IPS-18c (cell line): ENCODE results near the gene RPP25L.

ENCODE experiments used
- H3K4me3 ChIP-seq: 2 replicates; pipeline ENCODE4 v1.7.0; 2013; ENCODE audit warnings: low read depth, mild to moderate bottlenecking, low read length, moderate library complexity; ENCODE audit not compliant: insufficient read depth
- H3K9me3 ChIP-seq: one replicate; pipeline ENCODE4 v1.6.1; 2013; ENCODE audit warnings: mild to moderate bottlenecking, low read length, moderate library complexity; ENCODE audit not compliant: control insufficient read depth, insufficient read depth

RPP25L gene

GRCh38 chr9:34624475-34625185 lies 12.7 kb upstream of the RPP25L start:
- peak overlapping the region; percentile 43; the same call in 1 of the 2 replicates for H3K4me3 ChIP-seq

GRCh38 chr9:34623374-34624235 lies 11.7 kb upstream of the RPP25L start:
- peaks cover 2% of the 10 kb centered on the region for H3K9me3 ChIP-seq
- H3K4me3 ChIP-seq: no peak overlapping the region

More at GRCh38 chr9:34624475-34625185, 12.7 kb upstream of the RPP25L start:
- H3K9me3 ChIP-seq: peaks cover 2% of the 10 kb centered on the region

GRCh38 chr9:34620061-34620994 lies 8.4 kb upstream of the RPP25L start, which contains the start of gene DCTN3:
DCTN3 (minus strand) TSS chr9:34620495; CDS start chr9:34620464, 31 bp downstream.
- H3K4me3 ChIP-seq: peak within 1 kb of the TSS; percentile 73
- H3K9me3 ChIP-seq: peaks cover 2% of the 10 kb centered on the region

GRCh38 chr9:34615132-34615531 lies 3.2 kb upstream of the RPP25L start:
- Histone ChIP-seq H3K4me3 (no peak overlapping the region), H3K9me3 (no peaks in the 10 kb centered on the region)

GRCh38 chr9:34612788-34613390 lies 992 bp upstream of the RPP25L start:
- Histone ChIP-seq H3K4me3 (peak overlapping the region; percentile 90), H3K9me3 (no peaks in the 10 kb centered on the region)

- H3K9me3 ChIP-seq: no peaks in the 10 kb centered on the region
- peak overlapping the region; percentile 90 for H3K4me3 ChIP-seq
Measured at GRCh38 chr9:34611251-34611810, 566 bp downstream of the RPP25L start.

- H3K4me3 ChIP-seq: peak overlapping the region; percentile 90; the same call in 1 of the 2 replicates
- no peaks in the 10 kb centered on the region for H3K9me3 ChIP-seq
Measured at GRCh38 chr9:34610434-34611206, 1.3 kb downstream of the RPP25L start.

GRCh38 chr9:34607331-34607730 lies 4.6 kb downstream of the RPP25L start:
- Histone ChIP-seq H3K4me3 (no peak overlapping the region), H3K9me3 (no peaks in the 10 kb centered on the region)

GRCh38 chr9:34606905-34607304 lies 5.0 kb downstream of the RPP25L start:
- no peaks in the 10 kb centered on the region for H3K9me3 ChIP-seq
- no peak overlapping the region for H3K4me3 ChIP-seq

GRCh38 chr9:34606190-34606589 lies 5.7 kb downstream of the RPP25L start:
- no peak overlapping the region for H3K4me3 ChIP-seq
- no peaks in the 10 kb centered on the region for H3K9me3 ChIP-seq

- Histone ChIP-seq H3K9me3 (no peaks in the 10 kb centered on the region), H3K4me3 (no peak overlapping the region)
Measured at GRCh38 chr9:34603610-34604231, 8.2 kb downstream of the RPP25L start.

- no peak overlapping the region for H3K4me3 ChIP-seq
- no peaks in the 10 kb centered on the region for H3K9me3 ChIP-seq
Measured at GRCh38 chr9:34601937-34602573, 9.8 kb downstream of the RPP25L start.

- H3K4me3 ChIP-seq: no peak overlapping the region
- H3K9me3 ChIP-seq: no peaks in the 10 kb centered on the region
Measured at GRCh38 chr9:34600908-34601307, 11.0 kb downstream of the RPP25L start.

- no peak overlapping the region for H3K4me3 ChIP-seq
- H3K9me3 ChIP-seq: no peaks in the 10 kb centered on the region
Measured at GRCh38 chr9:34599546-34599945, 12.4 kb downstream of the RPP25L start.

GRCh38 chr9:34594177-34594576 lies 17.7 kb downstream of the RPP25L start:
- Histone ChIP-seq H3K4me3 (no peak overlapping the region), H3K9me3 (peaks cover 2% of the 10 kb centered on the region)
